HG02623 (cell line): ENCODE results near the gene PCDHA7.
"Not testable (repeated sequence)": the region's sequence is repeated elsewhere in the genome, so short reads cannot be mapped to it uniquely, and the experiment has no call there.

Experiments
- ATAC-seq: cut with Tn5 transposase; IDR thresholded peaks from one replicate; pipeline ENCODE4 v1.9.1; 2021; ENCODE audit warnings: moderate library complexity; ENCODE audit not compliant: unreplicated experiment

The PCDHA7 gene, protein sequence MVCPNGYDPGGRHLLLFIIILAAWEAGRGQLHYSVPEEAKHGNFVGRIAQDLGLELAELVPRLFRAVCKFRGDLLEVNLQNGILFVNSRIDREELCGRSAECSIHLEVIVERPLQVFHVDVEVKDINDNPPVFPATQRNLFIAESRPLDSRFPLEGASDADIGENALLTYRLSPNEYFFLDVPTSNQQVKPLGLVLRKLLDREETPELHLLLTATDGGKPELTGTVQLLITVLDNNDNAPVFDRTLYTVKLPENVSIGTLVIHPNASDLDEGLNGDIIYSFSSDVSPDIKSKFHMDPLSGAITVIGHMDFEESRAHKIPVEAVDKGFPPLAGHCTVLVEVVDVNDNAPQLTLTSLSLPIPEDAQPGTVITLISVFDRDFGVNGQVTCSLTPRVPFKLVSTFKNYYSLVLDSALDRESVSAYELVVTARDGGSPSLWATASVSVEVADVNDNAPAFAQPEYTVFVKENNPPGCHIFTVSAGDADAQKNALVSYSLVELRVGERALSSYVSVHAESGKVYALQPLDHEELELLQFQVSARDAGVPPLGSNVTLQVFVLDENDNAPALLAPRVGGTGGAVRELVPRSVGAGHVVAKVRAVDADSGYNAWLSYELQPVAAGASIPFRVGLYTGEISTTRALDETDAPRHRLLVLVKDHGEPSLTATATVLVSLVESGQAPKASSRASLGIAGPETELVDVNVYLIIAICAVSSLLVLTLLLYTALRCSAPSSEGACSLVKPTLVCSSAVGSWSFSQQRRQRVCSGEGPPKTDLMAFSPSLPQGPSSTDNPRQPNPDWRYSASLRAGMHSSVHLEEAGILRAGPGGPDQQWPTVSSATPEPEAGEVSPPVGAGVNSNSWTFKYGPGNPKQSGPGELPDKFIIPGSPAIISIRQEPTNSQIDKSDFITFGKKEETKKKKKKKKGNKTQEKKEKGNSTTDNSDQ

DNA sequence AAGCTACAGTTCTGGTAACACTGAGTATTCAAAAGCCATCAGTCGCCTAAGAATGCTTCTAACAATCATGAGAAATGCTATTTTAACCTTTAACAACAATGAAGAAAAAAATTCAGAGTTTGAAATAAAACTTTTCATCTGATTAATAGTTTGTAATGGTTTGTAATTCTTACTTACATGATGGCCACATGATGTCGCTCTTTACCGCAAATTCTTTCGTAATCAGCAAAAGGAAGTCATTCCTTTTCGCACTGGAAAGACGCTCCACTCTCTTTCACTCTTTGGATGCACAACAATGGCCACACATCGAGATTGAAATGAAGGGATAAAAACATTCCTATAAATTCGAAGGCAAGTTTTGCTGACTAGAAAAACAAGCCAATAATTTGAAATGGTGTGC lies at the start of gene PCDHA7:
PCDHA7 (plus strand) TSS at position 277 of the 400 bp plus-strand sequence; CDS start at position 392, 115 bp downstream.
- ATAC-seq, result no peak

DNA sequence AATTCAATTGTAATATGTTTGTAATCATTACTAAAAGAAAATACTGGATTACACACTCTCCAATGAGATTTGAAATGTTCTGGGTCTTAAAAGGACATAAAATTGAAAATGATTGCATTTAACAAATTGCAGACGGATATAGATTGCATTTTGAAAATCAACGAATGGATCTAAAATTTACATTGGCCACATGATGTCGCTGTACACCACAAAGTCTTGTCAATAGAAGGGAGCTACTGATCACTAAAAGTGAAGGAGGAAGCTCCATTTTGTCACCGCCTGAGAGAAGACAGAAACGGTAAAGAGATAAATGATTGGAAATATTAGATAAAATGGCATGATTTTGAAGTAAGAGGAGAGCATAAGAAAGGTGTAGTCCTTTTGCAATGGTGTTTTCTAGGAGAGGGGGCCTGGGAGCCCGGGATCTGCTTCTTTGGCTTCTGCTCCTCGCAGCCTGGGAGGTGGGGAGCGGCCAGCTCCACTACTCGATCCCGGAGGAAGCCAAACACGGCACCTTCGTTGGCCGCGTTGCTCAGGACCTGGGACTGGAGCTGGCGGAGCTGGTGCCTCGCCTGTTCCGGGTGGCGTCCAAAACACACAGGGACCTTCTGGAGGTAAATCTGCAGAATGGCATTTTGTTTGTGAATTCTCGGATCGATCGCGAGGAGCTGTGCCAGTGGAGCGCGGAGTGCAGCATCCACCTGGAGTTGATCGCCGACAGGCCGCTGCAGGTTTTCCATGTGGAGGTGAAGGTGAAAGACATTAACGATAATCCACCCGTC lies 48.0 kb upstream of the PCDHA7 start, which contains the start of gene PCDHA1:
PCDHA1 (plus strand) TSS at position 236 of the 782 bp plus-strand sequence.
- no peak for ATAC-seq

DNA sequence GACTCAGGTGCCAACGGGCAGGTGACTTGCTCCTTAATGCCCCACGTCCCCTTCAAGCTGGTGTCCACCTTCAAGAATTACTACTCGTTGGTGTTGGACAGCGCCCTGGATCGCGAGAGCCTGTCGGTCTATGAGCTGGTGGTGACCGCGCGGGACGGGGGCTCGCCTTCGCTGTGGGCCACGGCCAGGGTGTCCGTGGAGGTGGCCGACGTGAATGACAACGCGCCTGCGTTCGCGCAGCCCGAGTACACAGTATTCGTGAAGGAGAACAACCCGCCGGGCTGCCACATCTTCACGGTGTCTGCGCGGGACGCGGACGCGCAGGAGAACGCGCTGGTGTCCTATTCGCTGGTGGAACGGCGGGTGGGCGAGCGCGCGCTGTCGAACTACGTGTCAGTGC lies 46.6 kb upstream of the PCDHA7 start:
- ATAC-seq, result not testable (repeated sequence)

DNA sequence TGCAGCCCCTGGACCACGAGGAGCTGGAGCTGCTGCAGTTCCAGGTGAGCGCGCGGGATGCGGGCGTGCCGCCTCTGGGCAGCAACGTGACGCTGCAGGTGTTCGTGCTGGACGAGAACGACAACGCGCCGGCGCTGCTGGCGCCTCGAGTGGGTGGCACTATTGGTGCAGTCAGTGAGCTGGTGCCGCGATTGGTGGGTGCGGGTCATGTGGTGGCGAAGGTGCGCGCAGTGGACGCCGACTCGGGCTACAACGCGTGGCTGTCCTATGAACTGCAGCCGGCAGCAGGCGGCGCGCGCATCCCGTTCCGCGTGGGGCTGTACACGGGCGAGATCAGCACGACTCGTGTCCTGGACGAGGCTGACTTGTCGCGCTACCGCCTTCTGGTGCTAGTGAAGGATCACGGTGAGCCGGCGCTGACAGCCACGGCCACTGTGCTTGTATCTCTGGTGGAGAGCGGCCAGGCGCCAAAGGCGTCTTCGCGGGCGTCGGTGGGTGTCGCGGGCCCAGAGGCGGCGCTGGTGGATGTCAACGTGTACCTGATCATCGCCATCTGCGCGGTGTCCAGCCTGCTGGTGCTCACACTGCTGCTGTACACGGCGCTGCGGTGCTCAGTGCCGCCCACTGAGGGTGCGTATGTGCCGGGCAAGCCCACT lies 46.1 kb upstream of the PCDHA7 start:
- ATAC-seq, result not testable (repeated sequence)

DNA sequence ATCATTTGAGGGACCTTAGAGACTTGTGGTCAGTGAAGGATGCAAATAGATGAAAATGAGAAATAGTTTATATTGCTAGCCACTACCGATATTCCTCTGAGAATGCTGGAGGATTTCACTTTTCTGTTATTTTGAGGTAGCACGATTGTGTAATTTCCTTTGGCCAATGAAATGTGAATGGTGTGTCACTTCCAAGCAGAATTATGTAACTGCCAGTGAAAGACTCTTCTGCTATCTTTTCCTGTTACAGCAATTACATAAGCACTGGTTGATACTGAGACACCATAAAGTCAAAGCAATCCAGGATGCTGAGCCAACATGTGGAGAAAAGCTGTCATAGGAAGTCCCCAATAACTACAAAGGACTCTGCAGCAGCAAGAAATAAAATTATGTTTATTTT lies 43.0 kb upstream of the PCDHA7 start:
- no peak for ATAC-seq

DNA sequence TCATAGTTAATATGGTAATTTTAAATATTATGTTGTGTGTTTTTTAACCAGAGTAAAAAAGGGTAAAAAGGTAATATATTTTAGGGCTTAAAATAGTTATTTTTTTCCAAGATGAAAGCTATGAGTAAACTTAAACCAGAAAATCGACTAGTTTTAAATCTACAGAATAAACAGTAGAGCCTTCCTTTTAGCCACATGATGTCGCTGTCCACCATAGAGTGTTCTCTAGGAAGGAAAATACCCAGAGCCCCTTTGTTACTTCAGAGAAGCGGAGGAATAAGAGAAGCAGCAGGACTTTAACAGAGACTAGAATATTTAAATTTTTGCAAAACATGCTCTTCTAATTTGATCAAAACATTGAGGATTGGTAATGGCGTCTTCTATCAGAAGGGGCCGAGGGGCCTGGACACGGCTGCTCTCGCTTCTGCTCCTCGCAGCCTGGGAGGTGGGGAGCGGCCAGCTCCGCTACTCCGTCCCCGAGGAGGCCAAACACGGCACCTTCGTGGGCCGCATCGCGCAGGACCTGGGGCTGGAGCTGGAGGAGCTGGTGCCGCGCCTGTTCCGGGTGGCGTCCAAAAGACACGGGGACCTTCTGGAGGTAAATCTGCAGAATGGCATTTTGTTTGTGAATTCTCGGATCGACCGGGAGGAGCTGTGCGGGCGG lies 39.3 kb upstream of the PCDHA7 start, which contains the start of gene PCDHA2:
PCDHA2 (plus strand) TSS at position 258 of the 664 bp plus-strand sequence.
- no peak for ATAC-seq

DNA sequence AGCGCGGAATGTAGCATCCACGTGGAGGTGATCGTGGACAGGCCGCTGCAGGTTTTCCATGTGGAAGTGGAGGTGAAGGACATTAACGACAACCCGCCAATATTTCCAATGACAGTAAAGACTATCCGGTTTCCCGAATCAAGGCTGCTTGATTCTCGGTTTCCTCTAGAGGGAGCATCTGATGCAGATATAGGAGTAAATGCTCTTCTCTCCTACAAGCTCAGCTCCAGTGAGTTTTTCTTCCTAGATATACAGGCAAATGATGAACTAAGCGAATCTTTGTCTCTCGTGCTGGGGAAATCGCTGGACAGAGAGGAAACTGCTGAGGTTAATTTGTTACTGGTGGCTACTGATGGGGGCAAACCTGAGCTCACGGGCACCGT lies 38.8 kb upstream of the PCDHA7 start:
- ATAC-seq, result no peak

DNA sequence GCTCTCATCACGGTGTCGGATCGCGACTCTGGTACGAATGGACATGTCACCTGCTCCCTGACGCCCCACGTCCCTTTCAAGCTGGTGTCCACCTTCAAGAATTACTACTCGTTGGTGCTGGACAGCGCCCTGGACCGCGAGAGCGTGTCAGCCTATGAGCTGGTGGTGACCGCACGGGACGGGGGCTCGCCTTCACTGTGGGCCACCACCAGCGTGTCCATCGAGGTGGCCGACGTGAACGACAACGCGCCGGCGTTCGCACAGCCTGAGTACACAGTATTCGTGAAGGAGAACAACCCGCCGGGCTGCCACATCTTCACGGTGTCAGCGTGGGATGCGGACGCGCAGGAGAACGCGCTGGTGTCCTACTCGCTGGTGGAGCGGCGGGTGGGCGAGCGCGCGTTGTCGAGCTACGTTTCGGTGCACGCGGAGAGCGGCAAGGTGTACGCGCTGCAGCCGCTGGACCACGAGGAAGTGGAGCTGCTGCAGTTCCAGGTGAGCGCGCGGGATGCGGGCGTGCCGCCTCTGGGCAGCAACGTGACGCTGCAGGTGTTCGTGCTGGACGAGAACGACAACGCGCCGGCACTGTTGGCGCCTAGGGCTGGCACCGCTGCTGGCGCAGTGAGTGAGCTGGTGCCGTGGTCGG lies 37.9 kb upstream of the PCDHA7 start:
- ATAC-seq, result not testable (repeated sequence)

DNA sequence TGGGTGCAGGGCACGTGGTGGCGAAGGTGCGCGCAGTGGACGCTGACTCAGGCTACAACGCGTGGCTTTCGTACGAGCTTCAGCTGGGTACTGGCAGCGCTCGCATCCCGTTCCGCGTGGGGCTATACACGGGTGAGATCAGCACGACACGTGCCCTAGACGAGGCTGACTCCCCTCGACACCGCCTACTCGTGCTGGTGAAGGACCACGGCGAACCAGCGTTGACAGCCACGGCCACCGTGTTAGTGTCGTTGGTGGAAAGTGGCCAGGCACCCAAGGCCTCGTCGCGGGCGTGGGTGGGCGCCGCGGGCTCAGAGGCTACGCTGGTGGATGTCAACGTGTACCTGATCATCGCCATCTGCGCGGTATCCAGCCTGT lies 37.4 kb upstream of the PCDHA7 start:
- ATAC-seq, result no peak

DNA sequence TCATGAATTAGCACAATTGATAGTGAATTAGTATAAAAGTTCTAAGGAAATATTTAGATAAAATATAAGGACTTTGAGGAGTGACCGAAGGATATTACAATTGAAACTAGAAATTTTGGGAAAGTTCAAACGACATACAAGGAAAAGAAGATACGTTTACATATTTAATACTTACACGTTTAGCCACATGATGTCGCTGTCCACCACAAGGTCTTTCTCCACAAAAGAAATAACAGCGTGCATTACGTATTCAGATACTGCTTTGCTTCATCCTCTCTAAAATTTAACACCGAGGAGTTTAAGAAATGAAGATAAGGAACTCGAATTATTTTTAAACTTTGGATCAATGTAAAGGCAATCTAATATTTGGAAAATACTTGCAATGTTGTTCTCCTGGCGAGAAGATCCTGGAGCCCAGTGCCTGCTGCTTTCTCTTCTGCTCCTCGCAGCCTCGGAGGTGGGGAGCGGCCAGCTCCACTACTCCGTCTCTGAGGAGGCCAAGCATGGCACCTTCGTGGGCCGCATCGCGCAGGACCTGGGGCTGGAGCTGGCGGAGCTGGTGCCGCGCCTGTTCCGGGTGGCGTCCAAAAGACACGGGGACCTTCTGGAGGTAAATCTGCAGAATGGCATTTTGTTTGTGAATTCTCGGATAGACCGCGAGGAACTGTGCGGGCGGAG lies 33.1 kb upstream of the PCDHA7 start, which contains the start of gene PCDHA3:
PCDHA3 (plus strand) TSS at position 242 of the 678 bp plus-strand sequence.
- no peak for ATAC-seq

DNA sequence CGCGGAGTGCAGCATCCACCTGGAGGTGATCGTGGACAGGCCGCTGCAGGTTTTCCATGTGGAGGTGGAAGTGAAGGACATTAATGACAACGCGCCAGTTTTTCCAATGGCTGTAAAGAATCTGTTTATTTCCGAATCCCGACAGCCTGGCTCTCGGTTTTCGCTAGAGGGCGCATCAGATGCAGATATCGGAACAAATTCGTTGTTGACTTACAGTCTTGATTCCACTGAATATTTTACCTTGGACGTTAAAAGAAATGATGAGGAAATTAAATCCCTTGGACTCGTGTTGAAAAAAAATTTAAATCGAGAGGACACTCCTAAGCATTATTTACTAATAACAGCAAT lies 32.6 kb upstream of the PCDHA7 start:
- no peak for ATAC-seq

DNA sequence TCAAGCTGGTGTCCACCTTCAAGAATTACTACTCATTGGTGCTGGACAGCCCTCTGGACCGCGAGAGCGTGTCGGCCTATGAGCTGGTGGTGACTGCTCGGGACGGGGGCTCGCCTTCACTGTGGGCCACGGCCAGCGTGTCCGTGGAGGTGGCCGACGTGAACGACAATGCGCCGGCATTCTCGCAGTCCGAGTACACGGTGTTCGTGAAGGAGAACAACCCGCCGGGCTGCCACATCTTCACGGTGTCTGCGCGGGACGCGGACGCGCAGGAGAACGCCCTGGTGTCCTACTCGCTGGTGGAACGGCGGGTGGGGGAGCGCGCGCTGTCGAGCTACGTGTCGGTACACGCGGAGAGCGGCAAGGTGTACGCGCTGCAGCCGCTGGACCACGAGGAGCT lies 31.7 kb upstream of the PCDHA7 start:
- ATAC-seq, result not testable (repeated sequence)

DNA sequence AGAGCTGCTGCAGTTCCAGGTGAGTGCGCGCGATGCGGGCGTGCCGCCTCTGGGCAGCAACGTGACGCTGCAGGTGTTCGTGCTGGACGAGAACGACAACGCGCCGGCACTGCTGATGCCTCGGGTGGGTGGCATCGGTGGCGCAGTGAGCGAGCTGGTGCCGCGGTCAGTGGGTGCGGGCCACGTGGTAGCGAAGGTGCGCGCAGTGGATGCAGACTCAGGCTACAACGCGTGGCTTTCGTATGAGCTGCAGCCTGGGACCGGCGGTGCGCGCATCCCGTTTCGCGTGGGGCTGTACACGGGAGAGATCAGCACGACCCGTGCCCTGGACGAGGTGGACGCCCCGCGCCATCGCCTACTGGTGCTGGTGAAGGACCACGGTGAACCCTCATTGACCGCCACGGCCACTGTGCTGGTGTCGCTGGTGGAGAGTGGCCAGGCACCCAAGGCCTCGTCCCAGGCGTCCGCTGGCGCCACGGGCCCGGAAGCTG lies 31.2 kb upstream of the PCDHA7 start:
- ATAC-seq, result no peak

DNA sequence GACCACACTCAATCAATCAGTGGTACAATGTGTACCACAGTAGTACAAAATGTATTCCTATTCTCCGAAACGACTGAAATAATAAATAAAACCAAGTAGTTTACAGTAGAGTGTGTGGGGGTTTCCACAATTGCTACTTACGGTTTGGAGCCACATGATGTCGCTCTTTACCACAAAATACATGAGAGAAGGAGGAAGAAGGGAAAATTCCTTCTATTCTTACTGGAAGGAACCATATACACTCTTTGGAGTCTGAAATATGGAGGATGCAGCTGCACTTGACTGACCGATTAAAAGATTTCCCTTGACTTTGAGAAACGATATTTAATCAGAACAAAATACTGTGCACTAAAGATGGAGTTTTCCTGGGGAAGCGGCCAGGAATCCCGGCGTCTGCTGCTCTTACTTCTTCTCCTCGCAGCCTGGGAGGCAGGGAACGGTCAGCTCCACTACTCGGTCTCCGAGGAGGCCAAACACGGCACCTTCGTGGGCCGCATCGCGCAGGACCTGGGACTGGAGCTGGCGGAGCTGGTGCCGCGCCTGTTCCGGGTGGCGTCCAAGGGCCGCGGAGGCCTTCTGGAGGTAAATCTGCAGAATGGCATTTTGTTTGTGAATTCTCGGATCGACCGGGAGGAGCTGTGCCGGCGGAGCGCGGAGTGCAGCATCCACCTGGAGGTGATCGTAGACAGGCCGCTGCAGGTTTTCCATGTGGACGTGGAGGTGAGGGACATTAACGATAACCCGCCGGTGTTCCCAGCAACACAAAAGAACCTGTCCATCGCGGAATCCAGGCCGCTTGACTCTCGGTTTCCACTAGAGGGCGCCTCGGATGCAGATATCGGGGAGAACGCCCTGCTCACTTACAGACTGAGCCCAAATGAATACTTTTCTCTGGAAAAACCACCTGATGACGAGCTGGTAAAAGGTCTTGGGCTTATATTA lies 27.0 kb upstream of the PCDHA7 start, which contains the start of gene PCDHA4:
PCDHA4 (plus strand) TSS at position 235 of the 942 bp plus-strand sequence.
- ATAC-seq, result no peak

DNA sequence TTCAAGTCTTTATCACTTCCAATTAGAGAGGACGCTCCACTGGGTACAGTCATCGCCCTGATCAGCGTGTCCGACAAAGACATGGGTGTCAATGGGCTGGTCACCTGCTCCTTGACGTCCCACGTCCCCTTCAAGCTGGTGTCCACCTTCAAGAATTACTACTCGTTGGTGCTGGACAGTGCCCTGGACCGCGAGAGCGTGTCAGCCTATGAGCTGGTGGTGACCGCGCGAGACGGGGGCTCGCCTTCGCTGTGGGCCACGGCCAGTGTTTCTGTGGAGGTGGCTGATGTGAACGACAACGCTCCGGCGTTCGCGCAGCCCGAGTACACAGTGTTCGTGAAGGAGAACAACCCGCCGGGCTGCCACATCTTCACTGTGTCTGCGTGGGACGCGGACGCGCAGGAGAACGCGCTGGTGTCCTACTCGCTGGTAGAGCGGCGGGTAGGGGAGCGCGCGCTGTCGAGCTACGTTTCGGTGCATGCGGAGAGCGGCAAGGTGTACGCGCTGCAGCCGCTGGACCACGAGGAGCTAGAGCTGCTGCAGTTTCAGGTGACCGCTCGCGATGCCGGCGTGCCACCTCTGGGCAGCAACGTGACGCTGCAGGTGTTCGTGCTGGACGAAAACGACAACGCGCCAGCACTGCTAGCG lies 25.7 kb upstream of the PCDHA7 start:
- ATAC-seq, result not testable (repeated sequence)

DNA sequence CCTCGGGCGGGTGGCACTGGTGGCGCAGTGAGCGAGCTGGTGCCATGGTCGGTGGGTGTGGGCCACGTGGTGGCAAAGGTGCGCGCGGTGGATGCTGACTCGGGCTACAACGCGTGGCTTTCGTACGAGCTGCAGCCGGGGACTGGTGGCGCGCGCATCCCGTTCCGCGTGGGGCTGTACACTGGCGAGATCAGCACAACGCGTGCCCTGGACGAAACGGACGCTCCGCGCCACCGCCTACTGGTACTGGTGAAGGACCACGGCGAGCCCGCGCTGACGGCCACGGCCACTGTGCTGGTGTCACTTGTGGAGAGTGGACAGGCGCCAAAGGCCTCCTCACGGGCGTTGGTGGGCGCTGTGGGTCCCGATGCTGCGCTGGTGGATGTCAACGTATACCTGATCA lies 25.2 kb upstream of the PCDHA7 start:
- no peak for ATAC-seq
